A204.1 (cell line): Measurements from ENCODE around the gene CIB4.

Source experiments
- FAIRE-seq: peaks from 2 replicates; lab custom pipeline; 2012; peaks lifted over from hg19 to GRCh38; lab: Jason Lieb, UNC

Gene CIB4

DNA sequence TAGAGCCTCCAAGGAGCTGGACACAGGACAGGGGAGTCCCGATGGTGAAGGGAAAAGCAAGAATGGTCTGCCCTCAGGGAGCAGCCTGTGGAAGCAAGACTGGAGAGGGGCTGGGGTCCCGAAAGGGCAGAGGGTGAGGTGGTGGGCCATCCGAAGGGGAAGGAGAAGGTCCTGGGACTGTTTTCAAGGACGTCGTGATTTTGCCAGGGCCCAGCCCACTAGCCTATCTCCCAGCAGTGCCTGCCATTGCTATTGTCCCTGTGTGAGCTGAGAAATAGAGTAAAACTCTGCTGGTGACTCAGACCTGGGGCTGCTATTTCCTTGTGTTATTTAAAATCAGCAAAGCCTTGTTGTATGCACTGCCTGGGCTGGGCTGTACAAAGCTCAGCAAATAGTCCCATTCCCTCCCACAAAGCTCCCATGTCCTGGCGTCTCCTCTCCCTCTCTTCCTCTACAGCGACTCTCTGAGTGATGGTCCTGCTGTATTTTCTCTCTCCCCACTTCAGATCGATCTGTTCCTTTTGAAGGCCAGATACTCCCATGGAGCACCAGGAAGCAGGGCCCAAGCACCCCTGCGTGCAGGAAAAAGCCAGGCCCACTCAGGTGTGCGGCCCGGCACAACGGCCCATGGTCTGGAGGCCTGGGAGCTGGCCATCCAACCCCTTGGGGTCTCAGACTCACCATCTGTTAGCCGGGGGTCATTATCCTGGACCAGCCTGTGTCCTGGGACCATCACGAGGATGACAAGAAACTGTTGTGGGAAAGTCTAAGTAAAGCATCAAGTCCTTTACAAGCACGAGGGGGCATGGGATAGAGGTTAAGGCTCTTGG lies 98.3 kb downstream of the CIB4 start:
- FAIRE-seq: no peak

DNA sequence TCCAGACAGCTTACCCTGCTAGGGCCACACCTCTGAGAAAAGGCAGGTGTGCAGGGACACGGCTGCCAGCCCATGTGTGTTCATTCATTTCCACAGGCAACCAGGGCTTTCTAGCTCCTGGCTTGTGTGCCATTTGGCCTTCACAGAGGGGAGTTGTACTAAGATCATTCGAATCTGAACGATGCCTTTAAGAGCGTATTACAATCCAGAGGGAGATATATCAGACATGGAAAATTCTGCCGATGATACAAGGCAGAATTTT lies 99.0 kb downstream of the CIB4 start:
- no peak for FAIRE-seq

DNA sequence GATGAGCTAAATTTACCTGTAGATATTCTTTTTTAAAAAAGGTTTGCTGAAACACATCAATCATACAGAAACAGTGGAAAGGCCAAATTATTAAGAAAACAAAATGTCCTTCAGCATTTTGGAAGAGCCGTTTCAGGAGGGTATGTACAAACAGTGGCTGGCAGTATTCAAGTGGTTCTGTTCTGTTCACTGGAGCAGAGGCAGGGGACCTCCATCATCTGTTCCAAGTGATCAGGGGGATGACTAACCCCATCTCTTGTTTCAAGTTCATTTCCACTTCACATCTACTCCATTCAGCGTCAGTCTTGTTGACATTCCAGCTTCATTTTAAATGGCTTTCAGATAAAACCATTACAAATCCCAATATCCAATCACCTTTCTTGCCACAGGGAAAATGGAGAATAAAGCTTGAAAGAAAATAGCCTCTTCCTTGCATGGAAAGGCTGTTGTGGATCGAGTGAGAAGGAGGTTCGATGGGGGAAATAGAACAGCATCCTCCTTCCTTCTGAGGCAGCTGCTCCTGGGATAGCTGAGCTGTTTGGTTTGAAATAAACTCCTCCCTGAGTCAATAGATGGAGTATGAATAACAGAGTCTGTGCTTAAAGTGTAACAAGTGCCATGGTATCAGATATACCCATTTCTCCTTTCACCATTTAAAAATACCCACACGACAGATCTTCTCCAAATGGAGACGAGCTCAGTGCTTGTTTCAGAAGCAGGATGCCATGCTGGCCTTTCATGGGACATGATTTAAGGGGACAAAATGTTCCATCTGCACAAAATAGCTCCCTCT lies 99.6 kb downstream of the CIB4 start:
- FAIRE-seq: no peak

DNA sequence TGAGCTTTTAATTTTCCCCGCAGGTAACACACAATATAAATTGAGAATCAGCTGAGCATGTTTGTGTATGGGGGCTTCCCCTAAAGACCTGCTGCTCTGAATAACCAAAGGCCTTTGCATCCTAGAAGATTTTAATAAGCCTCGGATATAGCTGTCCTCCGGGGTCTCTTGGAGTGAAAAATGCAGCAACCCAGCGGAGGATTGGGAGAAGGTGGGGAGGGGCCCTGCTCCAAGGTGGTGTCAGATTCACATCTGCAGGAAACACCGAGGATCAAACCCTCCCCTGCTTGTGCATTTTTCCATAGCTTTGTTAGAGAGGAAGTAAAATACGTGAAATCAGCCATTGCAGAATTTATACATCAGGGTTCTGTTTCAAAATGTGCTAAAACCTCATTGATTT lies 100.2 kb downstream of the CIB4 start:
- FAIRE-seq: no peak

DNA sequence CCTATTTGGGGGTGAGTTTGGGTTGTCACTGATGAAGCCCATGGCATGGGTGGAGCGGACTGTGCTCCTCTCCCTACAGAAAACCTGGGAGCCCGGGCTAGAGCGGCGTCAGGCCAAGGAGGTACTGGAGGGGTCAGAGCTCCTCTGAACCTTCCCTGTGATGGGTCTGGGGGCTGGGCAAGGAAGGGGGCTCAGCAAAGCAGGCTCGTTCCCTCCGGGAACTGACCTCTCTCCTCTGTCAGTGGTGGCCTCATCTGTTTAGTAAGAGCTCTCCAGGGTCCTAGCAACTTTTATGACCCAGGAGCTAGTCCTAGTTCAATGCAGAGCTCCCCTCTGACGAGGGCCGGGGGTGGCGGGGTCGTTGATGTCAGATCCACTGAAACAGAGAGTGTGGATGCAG lies 100.9 kb downstream of the CIB4 start:
- no peak for FAIRE-seq

DNA sequence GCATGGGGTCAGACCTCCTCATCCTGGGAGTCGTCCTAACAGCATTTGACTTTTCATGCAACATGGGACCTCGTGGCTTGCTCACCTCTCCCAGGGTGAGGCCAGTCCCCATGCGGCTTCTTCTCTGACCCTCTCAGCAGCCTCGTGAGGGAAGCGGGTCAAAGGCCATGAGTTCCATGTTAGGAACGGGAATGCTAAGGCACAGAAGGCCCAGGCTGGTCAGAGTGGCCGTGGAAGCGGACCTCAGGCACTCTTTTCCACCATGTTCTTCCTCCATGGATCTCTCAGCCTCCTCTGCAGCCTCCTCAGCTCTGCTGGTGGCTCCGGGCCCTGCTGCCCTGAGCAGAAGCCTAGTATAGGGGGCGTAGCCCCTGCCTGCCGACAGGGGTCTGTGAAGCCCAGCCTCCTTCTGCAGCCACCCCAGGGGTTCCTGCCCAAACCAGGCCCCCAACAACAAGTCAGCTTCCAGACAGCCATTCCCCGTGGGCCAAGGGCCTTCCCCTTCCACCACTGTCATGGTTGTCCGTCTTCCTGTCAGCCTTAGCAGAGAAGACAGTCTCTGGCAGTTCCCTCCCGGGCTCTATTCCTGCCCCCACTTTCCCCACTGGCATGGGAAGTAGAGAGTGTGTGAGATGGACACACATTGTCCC lies 103.2 kb downstream of the CIB4 start:
- FAIRE-seq: no peak

DNA sequence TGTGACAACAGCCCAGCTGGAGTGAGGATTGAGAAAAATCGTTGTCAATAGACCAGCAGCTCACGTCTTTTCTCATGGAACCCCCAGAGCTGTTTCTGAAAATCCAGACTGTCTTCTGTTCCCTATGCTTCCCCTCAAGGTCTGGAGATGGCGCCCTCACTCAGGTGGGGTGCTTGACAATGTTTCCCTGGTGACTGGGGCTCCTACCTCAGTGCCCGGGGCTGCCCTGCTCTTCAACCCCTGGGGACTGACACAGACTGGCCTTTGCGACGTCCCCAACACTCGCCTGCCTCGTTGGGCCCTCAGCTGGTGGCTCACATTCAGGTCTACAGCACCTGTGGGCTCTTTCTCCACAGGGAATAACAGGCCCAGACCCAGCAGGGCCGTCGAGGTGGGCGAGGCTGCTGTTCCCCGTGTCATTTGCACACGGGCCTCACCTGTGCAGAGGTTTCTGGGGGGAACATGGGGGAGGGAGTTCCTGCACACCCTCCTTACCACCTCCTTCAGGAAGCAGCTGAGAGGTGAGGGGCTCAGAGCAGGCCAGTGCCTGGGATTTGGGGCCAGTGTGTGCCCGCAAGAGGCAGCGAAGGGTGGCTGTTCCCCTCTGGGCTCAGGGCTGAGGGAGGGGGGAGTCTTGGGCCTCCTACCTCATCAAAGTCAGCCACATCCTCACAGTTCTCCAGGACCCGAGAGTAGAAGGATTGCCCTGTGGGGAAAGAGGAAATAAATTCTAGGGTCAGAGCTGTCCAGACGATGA lies 103.9 kb downstream of the CIB4 start:
- FAIRE-seq: no peak

DNA sequence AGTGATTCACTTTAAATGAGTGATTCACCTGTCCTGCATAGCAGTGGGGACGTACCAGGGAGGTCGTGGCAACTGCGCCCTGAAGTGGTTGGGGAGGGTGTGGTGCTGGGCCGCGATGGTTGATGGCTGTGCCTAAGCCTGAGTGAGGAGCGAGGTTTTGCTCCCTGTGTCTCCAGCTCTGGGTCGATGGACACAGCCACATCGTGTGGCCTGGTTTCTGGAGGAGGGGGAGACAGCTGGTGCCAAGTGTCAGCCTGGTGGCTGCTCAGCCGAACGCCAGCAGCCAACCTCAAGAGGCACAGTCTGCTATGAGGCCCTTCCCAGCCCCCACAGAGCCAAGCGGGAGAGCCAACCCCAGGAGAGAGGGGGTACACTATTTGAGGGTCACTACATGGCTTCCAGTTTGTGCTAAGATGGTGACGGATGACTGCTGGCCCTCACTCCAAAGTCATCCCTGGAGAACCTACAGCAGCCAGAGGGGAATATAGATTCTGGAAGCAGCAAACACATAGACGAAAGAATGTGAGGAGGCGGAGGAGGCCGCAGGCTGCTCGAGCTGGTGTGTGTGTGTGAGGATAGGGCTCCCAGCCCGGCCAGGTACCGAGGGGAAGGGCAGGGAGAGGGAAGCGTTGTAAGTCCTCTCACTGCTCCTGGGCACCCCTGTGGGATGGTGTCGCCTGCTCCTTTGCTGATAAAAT lies 104.6 kb downstream of the CIB4 start:
- no peak for FAIRE-seq

DNA sequence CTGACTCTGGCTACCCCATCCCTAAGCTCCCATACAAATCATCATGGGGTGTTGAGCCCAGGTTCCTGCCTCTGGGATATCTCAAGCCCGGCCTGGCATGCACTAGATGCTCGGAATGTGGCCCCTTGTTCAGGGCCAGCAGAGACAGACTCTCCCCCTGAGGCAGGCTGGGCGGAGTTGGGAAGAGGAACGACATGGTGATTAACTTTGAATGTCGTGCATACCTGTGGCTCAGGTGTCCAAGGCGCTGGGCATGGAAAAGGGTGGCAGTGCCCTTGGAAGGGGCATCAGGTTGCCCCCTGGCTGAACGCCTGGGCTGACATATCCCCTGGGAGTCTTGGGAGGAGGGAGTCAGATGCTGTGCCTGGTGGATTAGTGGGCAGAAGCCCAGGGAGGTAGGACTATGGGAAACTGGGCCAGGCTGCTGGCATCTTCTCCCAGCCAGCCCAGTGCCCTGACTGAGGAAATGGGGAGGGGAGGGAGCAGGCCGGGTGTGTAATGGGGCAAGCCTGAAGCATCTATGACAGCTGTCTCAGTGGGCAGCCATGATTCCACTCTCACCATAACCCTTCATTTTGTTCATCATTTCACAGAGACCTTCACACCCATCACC lies 105.4 kb downstream of the CIB4 start:
- no peak for FAIRE-seq

DNA sequence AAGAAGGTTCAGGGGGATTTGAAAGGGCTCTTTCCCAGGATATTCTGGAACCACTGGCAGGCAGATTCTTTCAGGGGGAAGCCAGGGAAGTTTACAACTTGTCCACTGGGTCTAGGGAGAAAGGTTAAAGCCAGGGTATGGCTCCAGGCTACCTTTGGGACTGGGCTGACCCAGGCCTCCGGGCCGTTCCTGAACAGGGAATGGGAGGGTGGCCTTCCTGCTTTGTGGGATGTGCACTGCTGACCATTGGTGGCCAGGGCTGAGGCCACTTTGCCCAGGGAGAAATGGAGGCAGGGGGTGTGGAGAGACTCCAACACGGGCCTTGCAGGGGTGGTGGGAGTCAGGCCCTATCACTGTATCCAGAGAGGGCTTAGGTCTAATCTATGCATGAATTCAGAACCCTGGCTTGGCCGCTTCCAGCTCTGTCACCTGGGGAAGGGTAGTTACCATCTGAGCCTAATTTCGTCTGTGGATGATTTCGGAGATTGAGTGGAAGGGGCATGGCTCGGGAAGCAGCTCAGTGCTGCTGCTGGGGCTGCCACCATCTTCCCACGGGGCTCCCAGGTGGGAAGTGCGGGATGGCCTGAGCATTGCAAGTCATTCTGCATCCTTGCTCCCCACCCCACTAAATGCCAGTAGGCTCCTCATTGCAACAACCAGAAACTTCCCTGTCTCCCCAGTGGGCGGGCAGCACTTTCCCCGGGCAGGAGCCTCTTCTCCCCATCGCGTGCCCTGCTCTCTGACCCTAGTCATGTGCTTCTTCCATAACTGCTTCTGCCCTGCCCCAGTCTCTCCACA lies 106.1 kb downstream of the CIB4 start:
- FAIRE-seq: no peak

DNA sequence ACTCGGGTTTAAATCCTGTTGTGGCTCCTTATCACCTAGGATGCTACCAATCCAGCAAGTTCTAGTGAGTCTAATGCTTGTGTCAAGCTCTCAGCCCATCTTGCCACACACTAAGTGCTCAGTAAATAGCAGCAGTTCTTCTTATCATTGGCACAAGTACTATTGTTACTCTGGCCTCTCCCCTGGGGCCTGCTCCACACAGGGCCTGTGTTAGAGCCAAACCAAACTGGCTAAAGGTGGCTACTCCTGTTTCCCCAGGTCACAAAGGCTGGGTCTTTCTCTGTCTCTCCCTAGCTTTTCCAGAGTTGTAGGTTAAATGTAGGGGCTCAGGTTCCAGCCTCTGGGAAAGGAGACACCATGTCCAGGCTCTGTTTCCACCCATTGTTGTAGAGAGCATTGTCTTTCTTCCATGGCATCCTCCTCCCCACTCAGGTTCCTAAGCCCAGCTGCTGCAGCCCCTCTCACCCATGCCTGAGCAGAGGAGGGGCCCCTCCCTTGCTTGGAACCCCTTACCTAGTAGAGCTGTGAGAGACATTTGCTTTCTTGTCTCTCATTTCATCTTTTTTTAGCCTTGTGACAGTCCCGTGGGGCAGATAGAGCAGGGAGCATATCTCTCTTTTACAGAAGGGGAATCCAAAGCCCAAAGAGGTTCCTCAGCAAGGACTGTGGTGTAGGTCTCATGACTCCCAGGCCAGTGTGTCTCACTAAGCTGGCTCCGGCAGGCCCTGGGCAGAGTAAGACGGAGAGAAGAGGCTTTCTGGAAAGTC lies 106.9 kb downstream of the CIB4 start:
- no peak for FAIRE-seq

DNA sequence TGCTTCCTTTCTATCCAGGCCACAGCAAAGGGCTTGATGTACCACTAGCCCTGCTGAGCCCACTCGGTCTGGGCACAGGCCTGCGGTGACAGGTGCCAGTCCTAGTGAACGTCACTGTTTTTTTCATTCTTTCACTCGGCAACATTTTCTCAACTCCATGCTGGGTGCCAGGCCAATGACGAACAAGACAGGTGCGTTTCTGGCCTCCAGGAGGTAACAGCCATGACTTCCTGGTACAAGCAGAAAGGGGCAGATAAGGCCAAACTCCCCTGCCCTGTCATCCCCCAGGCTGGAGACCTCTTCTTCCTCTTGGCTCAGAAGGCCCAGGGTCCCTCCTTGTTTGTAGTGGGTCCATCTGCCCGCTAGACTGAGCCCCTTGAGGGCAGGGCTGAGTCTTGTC lies 107.5 kb downstream of the CIB4 start:
- no peak for FAIRE-seq

DNA sequence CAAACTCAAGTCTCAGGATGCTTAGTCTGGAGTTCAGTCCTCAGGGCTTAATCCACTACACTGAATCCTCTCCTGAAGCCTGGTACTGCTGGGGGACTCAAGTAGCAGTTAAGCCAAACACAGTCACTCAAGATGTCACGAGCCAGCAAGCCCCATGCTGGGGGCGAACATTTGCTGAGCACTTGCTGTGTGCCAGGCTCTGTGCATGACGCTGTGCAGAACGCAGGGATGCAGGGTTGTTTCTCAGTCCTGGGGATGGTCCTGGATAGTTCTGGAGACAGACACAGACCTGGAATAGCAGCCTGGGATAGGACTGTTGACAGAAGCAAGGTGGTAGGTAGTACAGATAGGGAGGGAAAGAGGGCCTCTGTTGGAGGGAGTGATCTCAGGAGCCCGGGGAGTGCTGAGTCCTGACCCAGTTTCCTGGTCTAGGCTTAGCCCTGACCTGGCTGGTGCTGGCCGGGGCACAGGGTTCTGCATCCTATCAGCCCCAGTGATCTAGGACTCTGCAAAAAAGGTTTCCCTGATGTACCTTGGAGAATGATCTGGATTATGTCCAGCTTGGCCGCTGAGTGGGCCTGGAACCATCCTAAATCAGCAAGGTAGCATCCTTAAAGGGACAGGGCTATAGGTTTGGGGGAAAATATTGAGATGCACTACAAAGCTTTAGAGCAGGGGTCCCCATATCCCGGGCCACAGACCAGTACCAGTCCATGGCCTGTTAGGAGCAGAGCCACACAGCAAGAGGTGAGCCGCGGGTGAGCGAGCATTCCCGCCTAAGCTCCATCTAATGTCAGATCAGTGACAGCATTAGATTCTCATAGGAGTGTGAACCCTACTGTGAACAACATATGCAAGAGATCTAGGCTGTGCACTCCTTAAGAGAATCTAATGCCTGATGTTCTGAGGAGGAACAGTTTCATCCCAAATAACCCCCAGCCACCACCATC lies 108.6 kb downstream of the CIB4 start:
- FAIRE-seq: no peak
